ENCODE data around the gene LIF. TPM values are rescaled to one million over a fixed set of nuclear protein-coding genes. Genes with fewer than 3 reads are reported as not detected.

Gene LIF
- total RNA-seq, 4 donors from 2014 or later: 0.19 to 4.8 (median 1.6) TPM

DNA sequence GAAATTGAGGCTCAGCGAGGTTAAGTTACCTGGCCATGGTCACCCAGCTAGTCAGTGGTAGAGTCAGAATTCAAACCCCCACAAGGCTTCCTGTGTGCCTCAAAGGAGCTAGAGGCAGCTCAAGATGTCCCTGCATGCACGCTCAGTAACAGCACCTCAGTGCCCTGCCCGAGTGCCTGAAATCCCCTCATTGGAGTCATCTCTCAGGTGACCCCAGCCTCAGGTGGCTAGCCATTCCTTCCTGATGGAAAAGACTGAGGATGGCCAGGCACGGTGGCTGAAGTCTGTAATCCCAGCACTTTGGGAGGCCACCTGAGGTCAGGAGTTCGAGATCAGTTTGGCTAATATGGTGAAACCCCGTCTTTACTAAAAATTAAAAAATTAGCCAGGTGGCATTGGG, 36.9 kb downstream of the LIF start:
- Histone ChIP-seq H3K27ac (replicated peaks in 1 of 4) (peak overlapping the region; percentile 55 to 71 (median 66)), H3K27me3 (peaks cover 0 to 22% (median 0%) of the 10 kb centered on the region in 4 donors), H3K9me3 (no peaks in the 10 kb centered on the region), H3K4me3 (no peak overlapping the region), H3K4me1 (peaks cover 19 to 56% (median 51%) of the 10 kb centered on the region in 4 donors), H3K36me3 (no peaks in the 10 kb centered on the region)
- WGBS: 90% methylated on average over 6 of the region's 6 CpGs
- intact Hi-C loops (cut with DNase I): no loop called here
- TF ChIP-seq POLR2AphosphoS5 (IDR thresholded peaks at IDR 0.05) (no peak), CTCF (IDR thresholded peaks at IDR 0.05) (no peak)
- no peak for DNase-seq (ENCODE audit: extremely low spot score)

GRCh38 chr22:30208631-30209603, 37.6 kb downstream of the LIF start:
- no peak for DNase-seq (ENCODE audit: extremely low spot score)
- H3K36me3 ChIP-seq: no peaks in the 10 kb centered on the region
- H3K9me3 ChIP-seq: no peaks in the 10 kb centered on the region
- intact Hi-C loops (cut with DNase I): no loop called here
- TF ChIP-seq POLR2A (IDR thresholded peaks at IDR 0.05; ENCODE audit: low read depth) (no peak), POLR2AphosphoS5 (IDR thresholded peaks at IDR 0.05) (peak; percentile 18 to 31), EP300 (IDR thresholded peaks at IDR 0.05) (no peak), CTCF (IDR thresholded peaks at IDR 0.05) (no peak)
- H3K27me3 ChIP-seq: peaks cover 0 to 17% (median 0%) of the 10 kb centered on the region in 4 donors
- no peak overlapping the region for H3K4me3 ChIP-seq
- 72% methylated on average over 25 of the region's 26 CpGs for WGBS
- H3K4me1 ChIP-seq: peaks cover 19 to 57% (median 52%) of the 10 kb centered on the region in 4 donors
- peak overlapping the region; percentile 55 to 71 (median 66) for H3K27ac ChIP-seq (replicated peaks in 1 of 4)

GRCh38 chr22:30206944-30207343, 39.6 kb downstream of the LIF start:
- H3K4me3 ChIP-seq: no peak overlapping the region
- H3K36me3 ChIP-seq: no peaks in the 10 kb centered on the region
- H3K27ac ChIP-seq (replicated peaks in 1 of 4): peak overlapping the region; percentile 35 to 50 (median 45)
- H3K4me1 ChIP-seq: peaks cover 11 to 45% (median 42%) of the 10 kb centered on the region in 4 donors
- intact Hi-C loops (cut with DNase I): no loop called here
- peaks cover 0 to 24% (median 0%) of the 10 kb centered on the region in 4 donors for H3K27me3 ChIP-seq
- TF ChIP-seq POLR2A (IDR thresholded peaks at IDR 0.05; ENCODE audit: low read depth) (no peak), POLR2AphosphoS5 (IDR thresholded peaks at IDR 0.05) (peak in 1 of 2 donors; percentile 26)
- no peaks in the 10 kb centered on the region for H3K9me3 ChIP-seq
- no peak for DNase-seq (ENCODE audit: extremely low spot score)
- 41% methylated on average over 9 of the region's 16 CpGs for WGBS

DNA sequence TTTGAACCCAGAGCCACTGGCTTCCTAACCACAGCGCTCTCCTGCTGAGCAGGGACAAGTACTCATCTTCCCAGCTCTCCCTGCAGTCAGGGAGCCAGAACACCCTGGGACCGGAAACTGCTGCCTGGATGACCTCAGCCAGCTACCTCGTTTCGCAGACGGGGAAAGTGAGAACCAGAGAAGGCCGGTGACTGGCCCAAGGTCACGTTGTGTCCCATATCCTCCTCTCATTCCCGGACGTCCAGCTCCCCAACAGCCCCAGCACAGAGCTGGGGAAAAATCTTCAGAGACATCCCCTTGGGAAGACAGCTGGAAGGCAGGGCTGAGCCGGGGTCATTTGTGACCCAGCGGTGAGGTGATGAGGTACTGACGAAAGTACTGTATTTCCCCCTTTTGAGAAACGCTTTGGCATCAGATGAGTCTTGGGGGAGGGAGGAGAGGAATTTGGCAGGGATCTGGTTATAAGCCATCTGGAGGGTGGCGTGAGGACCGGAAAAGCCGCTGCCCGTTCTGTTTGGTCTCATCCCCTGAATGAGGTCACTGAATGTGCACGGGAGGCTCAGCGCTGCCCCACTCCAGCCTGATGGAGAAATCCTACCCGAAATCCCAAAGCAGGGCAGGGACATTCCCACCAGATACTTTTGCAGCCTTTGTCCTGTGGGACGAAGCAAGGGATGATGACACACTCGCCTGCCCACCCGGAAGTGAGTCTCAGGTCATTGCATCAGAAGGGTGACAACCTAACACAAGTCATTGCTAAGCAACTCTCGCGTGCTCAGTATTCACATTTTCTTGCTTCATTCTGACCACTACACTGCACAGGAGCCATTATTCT, 41.1 kb downstream of the LIF start:
- Histone ChIP-seq H3K4me1 (peaks cover 11 to 45% (median 42%) of the 10 kb centered on the region in 4 donors), H3K9me3 (no peaks in the 10 kb centered on the region), H3K36me3 (no peaks in the 10 kb centered on the region), H3K27me3 (peaks cover 0 to 24% (median 0%) of the 10 kb centered on the region in 4 donors), H3K4me3 (no peak overlapping the region), H3K27ac (replicated peaks in 1 of 4) (peak overlapping the region; percentile 35 to 50 (median 48))
- TF ChIP-seq POLR2A (IDR thresholded peaks at IDR 0.05; ENCODE audit: low read depth): no peak
- TF ChIP-seq POLR2AphosphoS5 (IDR thresholded peaks at IDR 0.05): peak in 1 of 2 donors; percentile 51
- TF ChIP-seq EP300 (IDR thresholded peaks at IDR 0.05): no peak
- TF ChIP-seq CTCF (IDR thresholded peaks at IDR 0.05): no peak
- 71% methylated on average over 19 of the region's 25 CpGs for WGBS
- intact Hi-C loops (cut with DNase I): no loop called here
- DNase-seq (ENCODE audit: extremely low spot score): no peak

GRCh38 chr22:30204742-30205111, 41.8 kb downstream of the LIF start:
- intact Hi-C loops (cut with DNase I): no loop called here
- H3K4me3 ChIP-seq: no peak overlapping the region
- 61% methylated on average over 10 of the region's 10 CpGs for WGBS
- no peaks in the 10 kb centered on the region for H3K9me3 ChIP-seq
- no peak for TF ChIP-seq EP300 (IDR thresholded peaks at IDR 0.05)
- TF ChIP-seq POLR2A (IDR thresholded peaks at IDR 0.05; ENCODE audit: low read depth): no peak
- no peak for TF ChIP-seq CTCF (IDR thresholded peaks at IDR 0.05)
- TF ChIP-seq POLR2AphosphoS5 (IDR thresholded peaks at IDR 0.05): no peak
- peaks cover 0 to 24% (median 0%) of the 10 kb centered on the region in 4 donors for H3K27me3 ChIP-seq
- H3K4me1 ChIP-seq: peaks cover 11 to 45% (median 42%) of the 10 kb centered on the region in 4 donors
- no peaks in the 10 kb centered on the region for H3K36me3 ChIP-seq
- H3K27ac ChIP-seq (replicated peaks in 1 of 4): peak overlapping the region; percentile 35 to 49 (median 48)
- no peak for DNase-seq (ENCODE audit: extremely low spot score)

Measured in esophagus muscularis mucosa (tissue), 4 donors.